ENCODE data around the gene DNAJB6. TPM values are rescaled to one million over a fixed set of nuclear protein-coding genes. Genes with fewer than 3 reads are reported as not detected.

Gene DNAJB6
- polyA plus RNA-seq, 6 donors from 2014 or later, result 86.9 to 124 (median 107) TPM

DNA sequence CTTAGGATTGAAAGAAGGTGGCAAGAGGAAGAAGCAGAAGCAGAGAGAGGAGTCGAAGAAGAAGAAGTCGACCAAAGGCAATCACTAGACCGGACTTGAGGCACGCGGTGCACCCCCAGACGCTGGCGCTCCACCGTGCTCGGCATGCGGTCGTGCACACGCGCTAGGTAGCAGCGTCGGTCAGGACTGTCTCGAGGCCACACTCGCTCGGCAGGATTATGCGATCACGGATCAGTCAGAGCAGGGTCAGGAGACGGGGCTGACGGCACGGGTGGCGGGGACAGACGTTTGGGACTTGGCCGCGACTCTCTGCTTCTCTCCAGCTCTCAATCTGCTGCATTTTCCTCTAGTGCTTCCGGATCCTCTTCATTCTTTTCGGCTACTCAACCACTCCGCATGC is 79.2 kb downstream of the DNAJB6 start:
- DNase-seq (no peak), ATAC-seq (ENCODE audit: low read depth in 2 of 2) (no peak)
- Mint-ChIP-seq H3K4me1 (peaks cover 0 to 3% (median 0%) of the 10 kb centered on the region in 3 donors), H3K4me3 (peak overlapping the region in 1 of 8 donors; percentile 36), H3K36me3 (peaks cover 14 to 19% of the 10 kb centered on the region in 2 donors), H3K9me3 (no peaks in the 10 kb centered on the region), H3K27me3 (no peaks in the 10 kb centered on the region), H3K27ac (peak overlapping the region in 1 of 6 donors; percentile 81)

DNA sequence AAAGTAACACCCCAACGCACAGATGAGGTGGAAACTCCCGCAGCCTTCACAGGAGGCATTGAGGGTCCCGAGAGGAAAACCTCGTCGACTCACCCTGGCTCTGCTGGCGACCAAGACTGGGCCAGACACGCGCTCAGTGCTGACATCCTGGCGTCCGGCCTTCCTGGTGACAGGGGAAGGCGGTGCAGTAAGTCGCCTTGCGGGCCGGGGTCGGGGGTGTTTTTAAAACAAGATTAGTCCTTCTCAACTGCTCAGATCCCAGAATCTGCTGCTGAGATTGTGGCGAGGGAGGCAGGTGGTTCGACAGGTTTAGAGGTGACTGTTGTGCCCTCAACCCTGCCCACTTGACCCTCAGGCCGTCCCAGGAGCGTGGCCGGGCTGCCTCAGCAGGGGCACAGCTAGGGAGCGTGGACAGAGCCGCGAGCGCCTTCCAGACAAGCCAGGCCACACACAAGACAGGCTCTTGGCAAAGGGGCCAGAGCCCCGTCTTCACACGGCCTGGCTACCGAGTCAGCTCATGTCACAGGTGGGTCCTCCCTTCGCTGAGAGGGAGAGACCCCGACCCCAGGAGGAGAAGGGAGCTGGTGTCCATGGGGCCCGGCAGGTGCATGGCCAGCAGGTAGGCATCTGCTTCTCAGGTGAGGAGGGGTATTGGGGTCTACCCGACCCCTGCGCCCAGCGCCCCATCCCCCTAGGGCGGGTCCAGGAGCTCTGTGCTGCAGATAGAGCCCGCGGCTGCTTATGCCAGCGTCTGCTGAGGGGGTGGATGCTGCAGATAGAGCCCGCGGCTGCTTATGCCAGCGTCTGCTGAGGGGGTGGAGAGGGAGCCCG is 81.6 kb downstream of the DNAJB6 start:
- no peak for ATAC-seq (ENCODE audit: low read depth in 2 of 2)
- peak overlapping the region in 1 of 6 donors; percentile 66 for H3K27ac Mint-ChIP-seq
- peak overlapping the region in 1 of 8 donors; percentile 25 for H3K4me3 Mint-ChIP-seq
- peaks cover 0 to 3% (median 0%) of the 10 kb centered on the region in 3 donors for H3K4me1 Mint-ChIP-seq
- no peaks in the 10 kb centered on the region for H3K9me3 Mint-ChIP-seq
- peaks cover 14 to 19% of the 10 kb centered on the region in 2 donors for H3K36me3 Mint-ChIP-seq
- no peaks in the 10 kb centered on the region for H3K27me3 Mint-ChIP-seq
- no peak for DNase-seq

DNA sequence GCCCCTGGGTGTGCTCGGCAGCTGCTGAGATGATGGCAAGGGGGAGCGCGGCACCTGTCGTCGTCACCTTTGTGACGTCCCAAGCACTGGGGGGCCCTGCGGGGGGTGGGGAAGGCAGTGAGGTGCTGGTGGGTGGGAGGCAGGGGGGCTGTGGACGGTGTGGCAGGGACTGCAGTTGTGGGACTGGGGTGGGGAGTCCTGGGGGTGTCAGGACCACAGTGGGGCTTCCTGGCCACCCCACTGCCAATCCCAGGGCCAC is 82.2 kb downstream of the DNAJB6 start:
- Mint-ChIP-seq H3K4me3 (peak overlapping the region in 1 of 8 donors; percentile 25), H3K36me3 (peaks cover 14 to 19% of the 10 kb centered on the region in 2 donors), H3K4me1 (peaks cover 0 to 3% (median 0%) of the 10 kb centered on the region in 3 donors), H3K27ac (no peak overlapping the region), H3K9me3 (no peaks in the 10 kb centered on the region), H3K27me3 (no peaks in the 10 kb centered on the region)
- ATAC-seq (ENCODE audit: low read depth in 2 of 2), result no peak
- no peak for DNase-seq

DNA sequence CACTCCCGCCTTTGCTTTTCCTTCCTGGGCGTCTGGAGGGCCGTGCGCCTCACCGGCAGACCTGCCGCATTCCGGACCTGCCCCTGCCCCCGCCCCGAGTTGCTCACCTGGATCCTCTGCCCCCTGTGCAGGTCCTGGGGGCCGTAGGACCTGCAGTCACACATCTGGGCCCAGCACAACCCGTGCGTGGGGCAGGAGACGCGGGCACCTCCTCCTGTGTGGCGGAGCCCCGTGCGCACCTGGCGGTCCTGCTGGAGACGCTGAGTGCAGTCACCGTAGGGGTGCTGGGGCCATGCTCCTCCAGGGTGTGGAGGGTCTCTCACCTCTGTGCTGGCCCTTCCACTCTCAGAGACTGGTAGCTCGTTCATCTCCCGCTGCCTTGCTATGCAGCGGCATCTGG is 85.5 kb downstream of the DNAJB6 start:
- ATAC-seq (ENCODE audit: low read depth in 2 of 2), result no peak
- no peak overlapping the region for H3K4me3 Mint-ChIP-seq
- no peak for DNase-seq
- no peaks in the 10 kb centered on the region for H3K4me1 Mint-ChIP-seq
- no peaks in the 10 kb centered on the region for H3K36me3 Mint-ChIP-seq
- no peaks in the 10 kb centered on the region for H3K9me3 Mint-ChIP-seq
- no peaks in the 10 kb centered on the region for H3K27me3 Mint-ChIP-seq
- no peak overlapping the region for H3K27ac Mint-ChIP-seq

DNA sequence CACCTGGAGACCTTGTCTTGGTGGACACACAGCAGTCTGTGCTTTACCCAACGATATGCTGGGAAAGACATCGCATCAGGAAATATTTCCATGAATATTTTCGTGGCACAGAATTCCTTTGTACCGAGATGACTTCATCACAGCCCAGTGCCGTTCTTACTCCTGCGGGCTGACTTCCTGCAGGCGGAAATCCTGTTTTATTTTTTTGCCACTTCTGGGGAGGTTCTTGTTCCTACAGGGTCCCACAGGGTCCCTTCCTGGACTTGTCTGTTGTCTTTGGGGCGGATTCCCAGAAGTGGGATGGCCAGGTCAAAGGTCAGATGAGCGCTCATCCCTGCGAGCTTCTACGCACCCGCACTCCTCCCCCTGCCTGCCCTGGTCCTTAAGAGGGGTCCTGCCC is 86.5 kb downstream of the DNAJB6 start:
- DNase-seq (no peak), ATAC-seq (ENCODE audit: low read depth in 2 of 2) (no peak)
- Mint-ChIP-seq H3K36me3 (no peaks in the 10 kb centered on the region), H3K9me3 (no peaks in the 10 kb centered on the region), H3K4me1 (no peaks in the 10 kb centered on the region), H3K27me3 (no peaks in the 10 kb centered on the region), H3K27ac (no peak overlapping the region), H3K4me3 (no peak overlapping the region)

DNA sequence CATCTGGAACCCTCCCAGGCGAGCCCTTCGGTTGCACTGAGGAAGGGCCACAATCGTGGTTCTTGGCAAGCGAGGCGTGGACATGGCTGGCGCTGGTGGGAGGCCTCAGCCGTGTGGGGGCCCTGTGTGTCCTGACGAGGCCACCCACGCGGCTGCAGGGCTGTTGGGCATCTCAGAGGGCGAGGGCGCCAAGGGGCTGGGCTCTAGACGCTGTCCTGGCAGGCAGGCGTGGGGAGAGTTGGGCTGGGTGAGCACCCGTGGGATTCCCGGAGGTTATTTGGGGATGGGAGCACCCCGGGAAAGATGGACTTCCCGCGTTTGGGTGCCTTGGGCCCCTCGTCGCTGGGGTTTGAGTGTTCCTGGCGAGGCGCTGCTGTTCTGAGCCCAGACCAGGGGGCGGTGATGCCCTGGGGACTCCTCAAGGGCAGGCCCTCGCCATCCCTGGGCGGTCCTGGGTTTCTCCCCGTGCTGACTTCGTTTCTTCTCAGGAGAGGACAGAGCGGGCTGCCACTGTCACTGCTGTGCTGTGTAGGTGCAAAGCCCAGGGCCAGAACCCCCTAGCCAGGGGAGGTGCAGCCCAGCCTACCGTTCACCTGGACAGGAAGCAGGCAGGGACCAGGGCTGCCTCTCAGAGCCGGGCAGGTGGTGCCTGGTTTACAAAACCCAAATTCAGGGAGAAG is 87.2 kb downstream of the DNAJB6 start:
- ATAC-seq (ENCODE audit: low read depth in 2 of 2), result no peak
- Mint-ChIP-seq H3K27ac (no peak overlapping the region), H3K4me3 (peak overlapping the region in 1 of 8 donors; percentile 15), H3K36me3 (no peaks in the 10 kb centered on the region), H3K27me3 (no peaks in the 10 kb centered on the region), H3K4me1 (no peaks in the 10 kb centered on the region), H3K9me3 (no peaks in the 10 kb centered on the region)
- no peak for DNase-seq

DNA sequence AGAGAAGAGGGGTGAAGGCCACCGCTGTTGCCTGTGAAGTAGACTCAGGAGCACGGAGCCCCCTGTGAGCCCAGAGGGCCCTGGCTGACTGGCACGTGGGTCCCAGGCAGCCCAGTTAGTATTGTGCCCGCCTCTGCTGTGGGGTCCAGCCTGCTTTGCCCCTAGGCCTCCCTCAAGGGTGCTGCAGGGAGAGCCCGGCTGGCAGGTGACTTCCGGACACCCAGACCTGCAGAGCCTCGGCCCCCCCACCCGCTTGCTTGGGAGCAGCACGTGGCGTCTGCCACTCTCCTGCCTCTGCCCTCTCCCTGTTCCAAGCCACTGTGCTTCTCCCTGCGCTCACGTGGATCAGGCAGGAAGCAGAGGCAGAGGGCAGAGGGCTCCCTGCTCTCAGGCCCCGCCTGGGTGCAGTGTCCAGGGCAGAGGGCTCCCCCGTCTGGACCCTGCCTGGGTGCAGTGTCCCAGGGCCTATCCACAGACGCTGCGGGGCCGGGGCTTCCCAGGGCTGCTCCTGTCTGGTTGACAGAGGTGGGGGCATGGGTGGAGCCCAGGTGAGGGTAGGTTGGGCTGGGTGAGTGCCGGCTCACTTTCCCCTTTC is 88.4 kb downstream of the DNAJB6 start:
- no peaks in the 10 kb centered on the region for H3K36me3 Mint-ChIP-seq
- DNase-seq (no peak), ATAC-seq (ENCODE audit: low read depth in 2 of 2) (no peak)
- H3K27ac Mint-ChIP-seq, result no peak overlapping the region
- H3K9me3 Mint-ChIP-seq, result no peaks in the 10 kb centered on the region
- H3K27me3 Mint-ChIP-seq, result no peaks in the 10 kb centered on the region
- no peaks in the 10 kb centered on the region for H3K4me1 Mint-ChIP-seq
- H3K4me3 Mint-ChIP-seq, result no peak overlapping the region

DNA sequence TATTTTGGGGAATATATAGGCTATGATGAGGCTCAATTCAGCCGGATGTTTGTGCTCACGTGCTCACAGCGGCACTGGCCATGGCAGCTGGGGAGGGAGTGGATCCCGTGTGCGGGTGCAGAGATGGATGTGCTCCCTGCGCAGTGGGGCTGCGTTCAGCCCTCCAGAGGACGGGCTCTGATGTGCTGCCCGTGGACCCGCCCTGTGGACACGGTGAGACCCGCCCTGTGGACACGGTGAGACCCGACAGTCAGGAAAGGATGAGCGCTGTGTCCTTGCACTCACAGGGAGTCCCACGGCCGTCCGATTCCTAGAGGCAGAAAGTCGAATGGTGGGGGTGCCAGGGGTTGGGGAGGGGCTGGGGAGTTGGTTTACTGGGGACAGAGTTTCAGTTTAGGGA is 89.0 kb downstream of the DNAJB6 start:
- H3K4me1 Mint-ChIP-seq, result peaks cover 0 to 4% (median 0%) of the 10 kb centered on the region in 3 donors
- no peaks in the 10 kb centered on the region for H3K36me3 Mint-ChIP-seq
- no peak for DNase-seq
- no peaks in the 10 kb centered on the region for H3K27me3 Mint-ChIP-seq
- ATAC-seq (ENCODE audit: low read depth in 2 of 2), result no peak
- H3K9me3 Mint-ChIP-seq, result peaks cover 0 to 2% (median 0%) of the 10 kb centered on the region in 7 donors
- H3K4me3 Mint-ChIP-seq, result no peak overlapping the region
- no peak overlapping the region for H3K27ac Mint-ChIP-seq

DNA sequence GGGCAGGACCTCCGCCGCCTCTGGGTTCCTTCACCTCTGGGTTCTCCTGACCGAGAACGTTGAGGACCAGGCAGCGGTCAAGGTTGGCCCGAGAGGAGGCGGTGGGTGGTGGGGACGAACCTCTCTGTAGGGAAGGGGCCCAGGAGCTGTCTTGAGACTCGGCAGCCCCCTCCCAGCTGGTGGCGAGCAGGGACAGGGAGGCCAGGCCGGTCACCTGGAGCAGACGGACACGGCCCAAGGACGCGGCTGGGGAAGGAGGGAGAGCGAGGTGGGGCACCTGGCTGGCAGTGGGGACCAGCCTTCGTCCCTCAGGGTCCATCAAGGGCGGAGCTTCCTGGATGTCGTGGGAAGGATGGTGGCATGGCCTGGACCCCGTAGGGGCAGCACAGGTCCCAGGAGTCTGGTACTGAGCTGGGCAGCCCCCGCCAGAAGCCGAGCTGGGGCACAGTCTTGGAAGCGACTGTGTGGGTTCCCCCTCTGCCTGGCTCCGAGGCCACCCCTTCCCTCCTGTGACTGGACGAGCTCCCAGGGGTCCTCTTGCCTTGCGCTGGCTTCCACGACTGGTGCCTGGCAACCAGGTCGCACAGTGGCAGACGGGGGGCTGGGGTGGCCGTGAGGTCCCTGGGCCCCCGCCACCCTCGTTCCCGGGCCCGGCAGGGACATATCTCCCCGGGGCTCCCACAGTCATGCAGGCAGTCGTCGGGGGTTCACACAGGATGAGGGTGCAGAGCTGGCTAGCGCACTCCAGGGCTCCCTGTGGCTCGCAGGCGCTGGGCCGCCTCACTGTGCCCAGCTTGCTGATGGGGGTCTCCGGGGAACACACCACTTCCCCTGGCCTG is 89.9 kb downstream of the DNAJB6 start:
- H3K4me1 Mint-ChIP-seq, result peaks cover 0 to 4% (median 0%) of the 10 kb centered on the region in 3 donors
- ATAC-seq (ENCODE audit: low read depth in 2 of 2) (no peak), DNase-seq (no peak)
- no peaks in the 10 kb centered on the region for H3K36me3 Mint-ChIP-seq
- no peak overlapping the region for H3K27ac Mint-ChIP-seq
- no peaks in the 10 kb centered on the region for H3K27me3 Mint-ChIP-seq
- H3K9me3 Mint-ChIP-seq, result peaks cover 0 to 2% (median 0%) of the 10 kb centered on the region in 7 donors
- no peak overlapping the region for H3K4me3 Mint-ChIP-seq

DNA sequence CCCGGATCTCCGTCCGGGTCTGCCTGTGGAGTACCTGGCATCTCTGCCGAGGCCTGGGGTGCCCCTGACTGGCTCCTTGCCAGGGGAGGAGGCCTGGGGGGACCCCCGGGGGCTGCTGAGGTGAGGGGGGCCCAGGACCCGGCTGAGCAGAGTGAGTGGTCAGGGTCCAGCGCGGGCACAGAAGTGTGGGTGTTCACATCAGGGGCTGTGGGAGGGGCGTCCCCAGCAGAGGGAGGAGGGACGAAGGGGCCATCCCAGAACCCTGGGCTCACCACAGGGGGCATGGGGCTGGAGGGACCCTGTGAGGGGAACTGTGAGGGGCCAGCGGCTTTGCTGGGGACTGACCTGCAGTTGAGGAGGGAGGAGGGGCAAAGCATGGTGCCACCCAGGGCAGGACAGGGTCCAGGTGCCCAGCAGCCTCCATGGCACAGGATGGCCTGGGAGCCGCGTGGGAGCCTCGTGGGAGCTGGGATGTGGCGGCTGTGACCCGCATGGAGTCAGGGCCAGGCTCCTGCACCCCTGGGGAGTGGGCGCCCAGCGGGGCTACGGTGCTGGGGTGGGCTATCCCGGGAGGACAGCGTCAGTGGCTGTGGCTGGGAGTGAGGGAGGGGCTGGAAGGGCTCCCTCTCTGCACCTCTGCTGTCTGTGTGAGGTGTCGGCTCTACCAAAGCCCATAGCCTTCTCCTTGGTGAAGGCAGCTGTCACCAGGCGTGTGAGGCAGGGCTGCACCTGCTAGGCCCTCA is 91.2 kb downstream of the DNAJB6 start:
- ATAC-seq (ENCODE audit: low read depth in 2 of 2), result no peak
- peak overlapping the region in 1 of 8 donors; percentile 35 for H3K4me3 Mint-ChIP-seq
- no peaks in the 10 kb centered on the region for H3K36me3 Mint-ChIP-seq

DNA sequence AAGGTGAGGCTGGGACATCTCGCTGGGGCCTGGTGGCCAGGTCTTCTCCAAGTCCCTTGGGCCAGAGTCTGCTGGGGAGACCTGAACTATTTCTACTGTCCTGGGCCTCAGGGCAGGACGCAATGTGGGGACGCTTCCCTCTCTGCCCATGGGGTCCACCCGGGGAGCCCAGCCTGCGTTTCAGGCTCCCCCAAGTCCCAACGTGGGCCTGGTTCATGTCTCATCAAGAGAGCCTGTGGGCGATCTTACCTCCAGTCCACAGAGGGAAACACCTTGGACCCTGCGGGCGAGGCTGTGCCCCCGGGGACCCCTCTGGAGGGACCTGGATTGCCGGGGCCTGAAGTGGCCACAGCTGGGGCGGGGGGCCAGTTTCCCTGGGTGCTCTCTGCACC is 91.7 kb downstream of the DNAJB6 start:
- Mint-ChIP-seq H3K4me3 (no peak overlapping the region), H3K9me3 (peaks cover 0 to 2% (median 0%) of the 10 kb centered on the region in 7 donors), H3K27ac (peak overlapping the region in 1 of 6 donors; percentile 62), H3K36me3 (no peaks in the 10 kb centered on the region), H3K27me3 (peaks cover 0 to 6% (median 0%) of the 10 kb centered on the region in 3 donors), H3K4me1 (peaks cover 8 to 16% (median 15%) of the 10 kb centered on the region in 3 donors)
- no peak for DNase-seq
- ATAC-seq (ENCODE audit: low read depth in 2 of 2), result no peak

More for the DNA sequence above, 91.2 kb downstream of the DNAJB6 start:
- peaks cover 0 to 2% (median 0%) of the 10 kb centered on the region in 7 donors for H3K9me3 Mint-ChIP-seq
- peaks cover 3 to 12% (median 10%) of the 10 kb centered on the region in 3 donors for H3K4me1 Mint-ChIP-seq
- DNase-seq, result no peak
- H3K27ac Mint-ChIP-seq, result no peak overlapping the region
- peaks cover 0 to 6% (median 0%) of the 10 kb centered on the region in 3 donors for H3K27me3 Mint-ChIP-seq

DNA sequence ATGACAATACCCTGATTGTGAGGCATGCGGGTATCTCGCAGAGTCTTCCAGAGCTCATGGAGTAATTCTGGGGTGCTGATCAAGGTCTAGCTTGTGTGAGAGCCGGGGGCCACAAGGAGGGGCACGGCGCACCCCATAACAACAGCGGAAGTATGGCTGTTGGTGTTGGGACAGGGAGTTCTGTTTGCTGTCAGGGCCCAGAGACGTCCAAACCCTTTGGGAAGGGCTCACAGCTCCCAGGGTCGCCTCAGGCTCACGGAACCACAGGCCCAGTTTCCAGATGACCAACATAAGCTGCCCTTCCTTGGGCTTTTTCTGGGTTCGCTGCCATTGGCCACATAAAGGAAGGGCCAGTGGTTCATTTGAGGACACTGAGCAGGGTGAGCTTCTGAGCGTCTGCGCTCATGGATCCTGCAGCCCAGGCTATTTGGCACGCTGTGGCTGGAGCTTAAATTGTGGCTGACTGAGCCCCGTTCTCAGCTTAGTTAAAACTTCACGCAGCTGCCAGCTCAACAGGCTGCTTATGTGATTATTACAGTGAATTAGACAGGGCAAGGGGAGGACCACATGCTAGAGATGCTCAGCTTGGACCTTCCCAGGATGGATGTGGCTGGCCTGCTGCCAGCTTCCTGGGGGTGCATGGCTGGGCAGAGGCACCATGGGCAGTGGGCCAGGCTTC is 92.3 kb downstream of the DNAJB6 start:
- H3K4me3 Mint-ChIP-seq, result no peak overlapping the region
- H3K9me3 Mint-ChIP-seq, result peaks cover 0 to 4% (median 0%) of the 10 kb centered on the region in 7 donors
- peaks cover 9 to 18% (median 15%) of the 10 kb centered on the region in 3 donors for H3K4me1 Mint-ChIP-seq
- H3K36me3 Mint-ChIP-seq, result no peaks in the 10 kb centered on the region
- ATAC-seq (ENCODE audit: low read depth in 2 of 2) (no peak), DNase-seq (no peak)
- H3K27me3 Mint-ChIP-seq, result peaks cover 0 to 6% (median 0%) of the 10 kb centered on the region in 3 donors
- no peak overlapping the region for H3K27ac Mint-ChIP-seq
